Measurements from ENCODE around the gene ATG2B.

The ATG2B gene

GRCh38 chr14:96351986-96352385 lies 11.2 kb downstream of the ATG2B start:
- H3K27ac ChIP-seq (ENCODE audit: extremely low read depth, low read depth, low read length) = no peak overlapping the region
- ChIA-PET CTCF (interaction anchor here (0.6 kb wide), 1 partner anchor 794 kb away, joined by 4 read pairs; no protein-coding TSS in a partner anchor), POLR2A (no interaction called here)
- TF ChIP-seq AEBP2 (tag by site-specific recombination; IDR thresholded peaks at IDR 0.05; ENCODE audit: borderline replicate concordance) = no peak
- TF ChIP-seq ZBTB11 (tag by site-specific recombination; conservative IDR thresholded peaks at IDR 0.05; ENCODE audit: low read depth) = no peak
- TF ChIP-seq ZNF544 (tag by site-specific recombination; IDR thresholded peaks at IDR 0.05) = no peak
- no peak for TF ChIP-seq EGR2 (tag by site-specific recombination; IDR thresholded peaks at IDR 0.05; ENCODE audit: low read depth)
- no peak for TF ChIP-seq ZNF639 (tag by site-specific recombination; IDR thresholded peaks at IDR 0.05)
- no peak for TF ChIP-seq PRDM1 (tag by site-specific recombination; IDR thresholded peaks at IDR 0.05)
- no peak for TF ChIP-seq GLIS1 (tag by site-specific recombination; IDR thresholded peaks at IDR 0.05)
- H3K4me1 ChIP-seq (ENCODE audit: control insufficient read depth, insufficient read depth, low read length) = peaks cover 3% of the 10 kb centered on the region; the same call in 1 of the 2 replicates
- H3K36me3 ChIP-seq (ENCODE audit: control insufficient read depth in 2 of 2, insufficient read depth in 1 of 2, low read length in 2 of 2) = no peaks in the 10 kb centered on the region; a peak in 1 of 3 replicates
- no peaks in the 10 kb centered on the region for H3K9me3 ChIP-seq (ENCODE audit: control insufficient read depth, insufficient read depth, low read depth, low read length)
- H3K4me3 ChIP-seq (ENCODE audit: low read depth, low read length) = no peak overlapping the region

- no peaks in the 10 kb centered on the region; a peak in 1 of 3 replicates for H3K36me3 ChIP-seq (ENCODE audit: control insufficient read depth in 2 of 2, insufficient read depth in 1 of 2, low read length in 2 of 2)
- H3K27ac ChIP-seq (ENCODE audit: extremely low read depth, low read depth, low read length) = no peak overlapping the region
- H3K9me3 ChIP-seq (ENCODE audit: control insufficient read depth, insufficient read depth, low read depth, low read length) = no peaks in the 10 kb centered on the region
- H3K4me1 ChIP-seq (ENCODE audit: control insufficient read depth, insufficient read depth, low read length) = peaks cover 3% of the 10 kb centered on the region
- ChIA-PET POLR2A (no interaction called here), CTCF (interaction anchor here (0.6 kb wide), 1 partner anchor 67 kb away, joined by 3 read pairs; no protein-coding TSS in a partner anchor)
- H3K4me3 ChIP-seq (ENCODE audit: low read depth, low read length) = no peak overlapping the region
- no peak for TF ChIP-seq INSM2 (tag by site-specific recombination; IDR thresholded peaks at IDR 0.05)
- no peak for TF ChIP-seq ZNF416 (tag by site-specific recombination; IDR thresholded peaks at IDR 0.05)
- TF ChIP-seq, protein P1, sequence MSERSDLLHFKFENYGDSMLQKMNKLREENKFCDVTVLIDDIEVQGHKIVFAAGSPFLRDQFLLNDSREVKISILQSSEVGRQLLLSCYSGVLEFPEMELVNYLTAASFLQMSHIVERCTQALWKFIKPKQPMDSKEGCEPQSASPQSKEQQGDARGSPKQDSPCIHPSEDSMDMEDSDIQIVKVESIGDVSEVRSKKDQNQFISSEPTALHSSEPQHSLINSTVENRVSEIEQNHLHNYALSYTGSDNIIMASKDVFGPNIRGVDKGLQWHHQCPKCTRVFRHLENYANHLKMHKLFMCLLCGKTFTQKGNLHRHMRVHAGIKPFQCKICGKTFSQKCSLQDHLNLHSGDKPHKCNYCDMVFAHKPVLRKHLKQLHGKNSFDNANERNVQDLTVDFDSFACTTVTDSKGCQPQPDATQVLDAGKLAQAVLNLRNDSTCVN (tag by site-specific recombination; optimal IDR thresholded peaks at IDR 0.05) = no peak
- no peak for TF ChIP-seq YY1 (tag by site-specific recombination; IDR thresholded peaks at IDR 0.05)
- TF ChIP-seq ZNF121 (tag by site-specific recombination; IDR thresholded peaks at IDR 0.05) = no peak
- TF ChIP-seq ZFP41 (tag by site-specific recombination; IDR thresholded peaks at IDR 0.05; ENCODE audit: borderline replicate concordance) = no peak
- TF ChIP-seq ZSCAN30 (tag by site-specific recombination; IDR thresholded peaks at IDR 0.05) = no peak
- TF ChIP-seq ZNF785 (tag by site-specific recombination; IDR thresholded peaks at IDR 0.05) = no peak
- TF ChIP-seq MEIS1 (CRISPR knock-in tag; IDR thresholded peaks at IDR 0.05; ENCODE audit: borderline replicate concordance) = no peak
- TF ChIP-seq ZNF830 (tag by site-specific recombination; IDR thresholded peaks at IDR 0.05; ENCODE audit: low read depth) = no peak
- no peak for TF ChIP-seq ZNF585B (tag by site-specific recombination; IDR thresholded peaks at IDR 0.05)
- TF ChIP-seq ZNF707 (tag by site-specific recombination; IDR thresholded peaks at IDR 0.05) = no peak
- no peak for TF ChIP-seq ZNF16 (tag by site-specific recombination; IDR thresholded peaks at IDR 0.05; ENCODE audit: low read depth)
- no peak for TF ChIP-seq ZNF239 (tag by site-specific recombination; IDR thresholded peaks at IDR 0.05)
- TF ChIP-seq OVOL3 (tag by site-specific recombination; IDR thresholded peaks at IDR 0.05) = no peak
- TF ChIP-seq, protein P2, sequence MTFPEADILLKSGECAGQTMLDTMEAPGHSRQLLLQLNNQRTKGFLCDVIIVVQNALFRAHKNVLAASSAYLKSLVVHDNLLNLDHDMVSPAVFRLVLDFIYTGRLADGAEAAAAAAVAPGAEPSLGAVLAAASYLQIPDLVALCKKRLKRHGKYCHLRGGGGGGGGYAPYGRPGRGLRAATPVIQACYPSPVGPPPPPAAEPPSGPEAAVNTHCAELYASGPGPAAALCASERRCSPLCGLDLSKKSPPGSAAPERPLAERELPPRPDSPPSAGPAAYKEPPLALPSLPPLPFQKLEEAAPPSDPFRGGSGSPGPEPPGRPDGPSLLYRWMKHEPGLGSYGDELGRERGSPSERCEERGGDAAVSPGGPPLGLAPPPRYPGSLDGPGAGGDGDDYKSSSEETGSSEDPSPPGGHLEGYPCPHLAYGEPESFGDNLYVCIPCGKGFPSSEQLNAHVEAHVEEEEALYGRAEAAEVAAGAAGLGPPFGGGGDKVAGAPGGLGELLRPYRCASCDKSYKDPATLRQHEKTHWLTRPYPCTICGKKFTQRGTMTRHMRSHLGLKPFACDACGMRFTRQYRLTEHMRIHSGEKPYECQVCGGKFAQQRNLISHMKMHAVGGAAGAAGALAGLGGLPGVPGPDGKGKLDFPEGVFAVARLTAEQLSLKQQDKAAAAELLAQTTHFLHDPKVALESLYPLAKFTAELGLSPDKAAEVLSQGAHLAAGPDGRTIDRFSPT (tag by site-specific recombination; IDR thresholded peaks at IDR 0.05) = no peak
- TF ChIP-seq PRDM1 (tag by site-specific recombination; IDR thresholded peaks at IDR 0.05) = no peak
These were observed 13.7 kb downstream of the ATG2B start for GRCh38 chr14:96349286-96350075.

Measured in HEK293 (cell line).